ENCODE measurements around the gene SYNCRIP.
"Not testable (repeated sequence)": the region's sequence is repeated elsewhere in the genome, so short reads cannot be mapped to it uniquely, and the experiment has no call there.

Gene SYNCRIP

DNA sequence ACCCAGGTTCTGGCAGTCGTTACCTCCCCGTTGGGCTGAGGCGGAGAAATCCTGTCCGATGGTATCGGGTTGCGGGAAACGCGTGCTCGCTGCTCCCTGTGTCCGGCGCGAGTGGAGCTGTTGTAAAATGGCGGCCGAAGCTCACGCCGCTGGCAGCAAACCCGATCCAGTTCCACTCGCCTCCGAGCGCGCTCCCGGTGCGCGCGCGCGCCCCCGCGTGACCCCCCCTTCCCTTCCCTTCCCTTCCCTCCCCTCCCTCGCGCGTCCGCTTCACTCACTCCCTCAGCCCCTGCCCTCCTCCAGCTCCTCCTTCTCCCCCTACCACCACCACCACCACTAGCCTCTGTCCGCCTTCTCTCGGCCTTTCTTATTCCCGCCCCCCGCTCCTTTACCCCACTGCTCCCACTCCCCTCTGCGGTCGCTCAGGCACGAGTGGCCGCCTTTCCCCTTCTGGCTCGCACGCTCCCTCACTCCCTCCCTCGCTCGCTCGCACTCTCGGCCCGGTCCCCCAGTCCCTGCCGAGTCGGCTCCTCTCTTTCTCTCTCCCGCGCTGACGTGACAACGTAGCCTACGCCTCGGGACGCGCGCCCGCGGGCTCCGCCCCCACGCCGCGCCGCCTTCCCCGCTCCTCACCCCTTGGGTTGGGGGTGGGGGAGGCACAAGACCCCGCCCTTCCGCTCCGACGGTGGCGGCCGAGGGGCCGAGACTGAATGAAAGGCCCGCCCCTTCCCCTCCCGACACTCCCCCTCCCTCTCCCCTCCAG lies at the start of gene SYNCRIP:
SYNCRIP (minus strand) TSS at position 113 of the 763 bp plus-strand sequence. CDS start 1,447 bp downstream, outside the sequence.
- DNase-seq = peak; percentile 94

DNA sequence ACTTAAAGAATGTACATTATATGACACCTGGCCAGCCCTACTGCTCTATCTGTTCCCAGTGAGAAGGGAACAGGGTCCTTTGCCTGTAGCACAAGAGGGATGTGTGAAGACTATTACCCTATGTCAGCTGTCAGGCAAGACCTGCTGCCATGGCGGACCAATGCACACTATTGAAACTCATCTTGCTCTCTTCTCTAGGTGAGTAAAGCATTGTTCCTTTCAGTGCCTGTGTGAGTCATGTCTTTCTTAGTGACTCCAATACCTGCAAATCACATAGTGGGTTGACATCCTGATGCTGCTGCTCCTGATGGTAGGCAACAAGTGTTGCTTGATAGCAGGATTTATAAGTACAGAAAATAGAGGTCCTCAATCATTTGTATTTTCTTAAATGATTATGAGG lies 48.8 kb upstream of the SYNCRIP start:
- DNase-seq = no peak

DNA sequence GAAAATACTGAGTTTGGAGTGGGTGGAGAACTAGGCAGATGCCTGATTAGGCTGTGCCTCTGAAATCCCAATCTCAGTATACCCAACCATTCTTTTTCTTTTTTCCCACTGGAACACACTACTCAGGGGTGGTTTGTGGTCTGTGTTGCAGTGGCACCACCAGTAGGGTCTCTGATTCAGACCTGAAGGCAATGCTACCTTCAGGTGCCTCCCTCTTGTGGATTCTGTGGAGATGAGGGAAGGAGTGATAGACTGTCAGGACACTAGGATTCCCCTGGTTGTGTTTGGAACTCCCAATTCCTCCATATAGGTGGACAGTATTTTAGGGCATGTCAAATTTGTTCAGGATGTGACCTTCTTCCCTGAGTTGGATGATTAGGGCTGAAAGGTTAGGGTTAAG lies 47.4 kb upstream of the SYNCRIP start:
- DNase-seq = no peak

- DNase-seq = no peak
Measured at GRCh38 chr6:85685713-85686112, 43.0 kb upstream of the SYNCRIP start.

- DNase-seq = no peak
Measured at GRCh38 chr6:85684809-85685171, 42.1 kb upstream of the SYNCRIP start.

GRCh38 chr6:85684133-85684808 lies 41.6 kb upstream of the SYNCRIP start:
- DNase-seq = no peak

DNA sequence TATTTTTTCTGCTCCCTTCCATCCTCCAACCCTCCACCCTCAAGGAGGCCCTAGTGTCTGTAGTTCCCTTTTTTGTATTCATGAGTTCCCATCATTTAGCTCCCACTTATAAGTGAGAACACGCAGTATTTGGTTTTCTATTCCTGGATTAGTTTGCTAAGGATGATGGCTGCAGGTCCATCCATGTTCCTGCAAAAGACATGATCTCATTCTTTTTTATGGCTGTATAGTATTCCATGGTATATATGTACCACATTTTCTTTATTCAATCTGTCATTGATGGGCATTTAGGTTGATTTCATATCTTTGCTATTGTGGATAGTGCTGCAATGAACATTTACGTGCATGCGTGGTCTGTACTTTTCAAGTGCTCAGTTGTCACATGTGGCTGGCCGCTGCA lies 39.2 kb upstream of the SYNCRIP start:
- DNase-seq = not testable (repeated sequence)

DNA sequence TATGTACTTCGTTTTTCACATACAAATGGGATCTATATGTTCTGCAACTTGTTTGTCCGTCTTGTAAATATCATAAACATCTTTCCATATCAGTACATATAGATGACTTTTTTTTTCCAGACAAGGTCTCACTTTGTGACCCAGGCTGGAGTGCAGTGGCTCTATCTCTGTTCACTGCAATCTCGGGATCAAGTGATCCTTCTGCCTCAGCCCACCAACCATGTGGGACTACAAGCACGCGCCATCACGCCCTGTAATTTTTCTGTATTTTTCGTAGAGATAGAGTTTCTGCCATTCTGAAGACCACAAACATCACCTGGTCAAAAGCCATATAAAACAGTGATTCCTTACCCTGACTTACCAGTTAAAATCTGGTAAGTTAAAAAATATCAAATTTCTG lies 37.7 kb upstream of the SYNCRIP start:
- no peak for DNase-seq

DNA sequence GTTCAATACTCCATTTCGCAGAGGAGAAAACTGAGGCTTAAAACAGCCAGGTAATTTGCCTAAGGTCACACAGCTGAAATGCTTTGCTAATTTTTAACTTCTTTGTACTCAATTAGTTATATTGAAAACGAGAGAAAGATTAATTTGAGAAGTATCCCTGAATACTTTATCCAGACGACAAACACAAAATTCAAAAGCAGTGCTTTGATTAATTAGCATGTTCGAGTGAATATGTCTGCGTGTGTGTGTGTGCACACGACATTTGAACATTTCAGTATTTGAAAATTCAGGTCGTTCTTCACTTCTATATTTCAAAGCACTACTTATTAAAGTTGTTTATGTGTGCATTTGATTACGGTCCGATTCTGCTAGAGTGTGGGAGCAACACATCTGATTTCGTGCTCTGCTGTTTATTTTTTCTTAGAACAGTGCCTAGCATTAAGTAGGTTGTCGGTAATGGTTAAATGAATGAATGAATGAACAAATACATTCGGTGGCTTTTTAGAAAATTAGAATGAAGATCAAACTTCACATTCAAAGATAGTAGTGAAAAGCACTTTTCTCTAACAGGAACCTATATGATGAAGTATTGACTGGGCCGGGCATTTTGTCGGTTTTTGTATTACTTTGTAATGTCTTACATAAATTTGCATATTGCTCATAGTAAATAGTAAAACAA lies 36.9 kb upstream of the SYNCRIP start:
- DNase-seq = no peak

DNA sequence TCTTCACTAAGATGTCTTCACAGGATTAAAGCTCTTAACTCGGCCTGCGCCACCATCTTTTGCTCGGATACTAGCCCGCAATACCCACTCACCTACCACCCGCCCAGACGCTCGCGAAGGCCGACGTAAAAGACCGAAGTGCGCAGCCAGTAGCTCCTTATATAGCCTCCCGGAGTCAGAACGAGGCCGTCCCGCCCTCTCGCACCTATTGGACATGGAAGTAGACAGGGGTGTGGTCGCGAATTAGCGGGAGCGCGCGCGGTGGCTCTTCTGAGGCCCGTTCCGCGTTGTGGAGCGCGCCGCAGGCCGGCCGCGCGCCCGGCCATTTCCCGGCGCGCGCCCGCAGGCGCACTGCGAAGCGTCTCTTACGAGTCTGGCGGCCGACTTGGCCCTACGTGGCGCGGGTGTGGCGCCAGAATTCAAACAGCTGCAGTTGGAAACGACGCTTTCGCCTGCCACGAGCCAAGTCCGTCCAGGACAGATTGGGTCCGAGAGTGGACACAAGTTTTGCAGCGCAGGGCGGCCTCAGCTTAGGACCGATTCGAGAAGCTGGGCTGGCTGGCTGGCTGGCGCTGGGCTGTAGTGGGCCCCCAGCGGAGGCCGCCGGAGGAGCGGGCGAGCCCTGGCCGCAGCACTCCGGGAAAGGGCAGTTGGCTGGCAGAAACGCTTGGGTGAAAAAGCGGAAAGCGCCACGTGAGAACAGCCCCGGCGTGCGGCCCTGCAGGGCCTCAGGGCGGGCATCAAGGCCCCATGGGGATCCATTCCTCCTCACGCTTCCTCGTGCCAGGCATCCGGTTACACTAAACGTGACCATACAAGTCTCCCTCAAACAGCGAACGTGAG lies 36.1 kb upstream of the SYNCRIP start:
- DNase-seq = peak; percentile 97

- DNase-seq = peak; percentile 61
Measured at GRCh38 chr6:85678026-85678601, 35.4 kb upstream of the SYNCRIP start.

DNA sequence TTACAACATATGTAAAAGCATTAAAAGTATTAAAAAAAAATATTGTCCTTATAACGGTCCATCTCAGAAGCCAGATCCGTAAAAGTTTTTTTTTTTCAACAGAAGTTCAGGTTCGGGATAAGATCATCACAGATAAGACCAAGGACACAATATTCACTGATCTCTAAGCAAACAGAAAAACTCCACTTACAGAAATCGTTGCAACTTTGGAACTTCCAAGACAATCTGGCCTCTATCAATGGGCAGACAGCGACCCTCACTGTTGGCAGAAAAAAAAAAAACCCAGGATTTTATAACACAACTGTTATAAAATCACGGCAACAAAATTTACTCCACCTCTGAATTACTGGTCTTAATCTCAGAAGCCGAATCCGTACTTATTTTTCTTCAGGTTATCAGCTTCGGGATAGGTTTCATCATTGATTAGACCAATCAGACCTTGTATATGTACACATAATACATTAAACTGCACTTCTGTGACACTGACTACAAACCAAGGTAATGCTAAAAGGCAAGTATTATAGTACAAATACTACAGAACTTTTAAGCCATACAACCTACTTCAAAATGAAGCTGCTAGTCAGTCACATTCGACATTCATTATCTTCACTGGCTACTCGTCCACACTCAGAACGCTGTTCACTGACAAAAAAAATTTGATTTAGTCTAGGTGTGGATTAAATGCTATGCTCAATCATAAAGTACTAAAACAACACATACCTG lies 34.7 kb upstream of the SYNCRIP start:
- peak; percentile 34 for DNase-seq

GRCh38 chr6:85676086-85676729 lies 33.5 kb upstream of the SYNCRIP start:
- DNase-seq = no peak

GRCh38 chr6:85675030-85675819 lies 32.5 kb upstream of the SYNCRIP start:
- no peak for DNase-seq

GRCh38 chr6:85674604-85675003 lies 31.9 kb upstream of the SYNCRIP start:
- no peak for DNase-seq

DNA sequence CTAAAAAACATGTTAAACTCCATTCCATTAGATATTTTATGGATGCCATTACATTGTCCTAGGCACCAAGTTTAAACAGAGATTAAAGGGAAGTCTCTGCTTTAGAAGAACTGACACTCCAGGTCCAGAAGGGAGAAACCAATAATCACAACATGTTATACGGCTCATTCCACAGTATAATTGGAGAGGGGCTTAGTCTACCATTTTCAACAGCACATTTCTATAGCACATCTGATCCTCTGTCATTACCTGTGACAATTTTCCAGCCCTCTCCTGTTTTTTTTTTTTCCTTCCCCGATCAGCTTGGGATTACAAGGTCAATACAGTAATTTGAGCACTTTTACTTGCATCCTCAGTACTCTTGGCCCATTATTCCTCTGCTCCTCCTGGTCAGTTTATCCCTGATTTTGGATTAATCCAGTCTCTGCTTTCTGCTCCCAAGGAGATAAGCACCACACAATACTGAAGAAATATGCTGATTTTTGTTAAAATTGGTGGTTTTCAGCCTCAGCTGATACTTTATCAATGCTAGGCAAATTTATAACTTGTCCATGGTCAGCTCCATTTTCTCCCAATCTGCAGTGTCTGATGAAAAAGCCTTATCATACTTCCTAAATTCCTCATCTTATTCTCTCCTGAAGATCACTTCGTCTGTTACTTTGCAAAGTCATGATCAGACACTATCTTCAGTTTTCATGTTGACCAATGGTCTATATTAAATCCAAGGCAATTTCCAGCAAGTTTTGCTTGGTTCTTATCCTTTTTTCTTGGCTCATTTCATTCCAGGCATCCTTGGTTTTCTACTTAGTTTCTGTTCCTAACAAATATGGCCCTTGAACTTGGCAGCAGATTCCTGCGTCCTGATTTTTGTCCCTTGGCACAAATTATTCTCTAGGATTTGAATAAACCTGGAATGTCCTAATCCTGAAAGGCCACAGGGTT lies 30.8 kb upstream of the SYNCRIP start:
- no peak for DNase-seq

- no peak for DNase-seq
Measured at GRCh38 chr6:85672623-85673022, 29.9 kb upstream of the SYNCRIP start.

DNA sequence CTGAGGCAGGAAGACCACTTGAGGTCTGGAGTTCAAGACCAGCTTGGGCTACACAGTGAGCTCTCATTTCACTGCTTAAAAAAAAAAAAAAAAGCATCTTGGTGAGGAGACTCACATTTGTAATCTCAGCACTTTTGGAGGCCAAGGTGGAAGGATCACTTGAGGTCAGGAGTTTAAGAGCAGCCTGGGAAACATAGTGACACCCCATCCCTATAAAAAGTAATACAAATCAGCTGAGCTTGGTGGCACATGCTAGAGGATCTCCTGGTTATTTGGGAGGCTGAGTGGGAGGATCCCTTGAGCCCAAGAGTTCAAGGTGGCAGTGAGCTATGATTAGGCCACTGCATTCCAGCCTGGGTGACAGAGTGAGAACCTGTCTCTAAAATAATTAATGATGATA lies 29.4 kb upstream of the SYNCRIP start:
- DNase-seq = no peak

DNA sequence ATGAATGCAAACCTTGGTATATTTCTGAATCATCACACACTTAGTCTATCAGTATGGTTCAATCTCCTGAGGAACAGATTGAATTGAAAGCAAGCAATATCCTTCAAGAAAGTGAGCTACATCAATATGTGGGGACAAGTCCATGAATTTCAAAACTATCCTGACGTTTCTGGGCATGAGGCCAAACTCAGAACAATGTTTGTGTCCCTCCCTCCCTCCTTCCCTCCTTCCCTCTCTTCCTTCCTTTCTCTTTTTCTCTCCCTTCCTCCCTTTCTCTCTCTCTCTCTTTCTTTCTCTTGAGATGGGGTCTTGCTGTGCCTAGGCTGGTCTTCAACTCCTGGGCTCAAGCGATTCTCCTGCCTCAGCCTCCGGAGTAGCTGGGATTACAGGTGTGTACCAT lies 27.9 kb upstream of the SYNCRIP start:
- DNase-seq = no peak

All from DMS79 treated with DMSO at 0.1 percent for 48 hours (cell line).